KMS-11 (cell line): ENCODE measurements around the gene SNRPB.

ENCODE experiments used
- H2AFZ ChIP-seq: fragments of 200-600 bp; sonication (generic); 2 replicates; pipeline ENCODE4 v1.6.1; 2016; ENCODE audit warnings: antibody characterized with exemption, mixed run types, low read depth
- H3K27ac ChIP-seq: fragments of 200-600 bp; sonication (generic); 2 replicates; pipeline ENCODE4 v1.6.1; 2016; ENCODE audit warnings: mild to moderate bottlenecking, mixed run types
- H3K27me3 ChIP-seq: fragments of 200-600 bp; sonication (generic); 2 replicates; pipeline ENCODE4 v1.6.1; 2017; ENCODE audit warnings: mild to moderate bottlenecking, low read depth, mixed run types, moderate library complexity; ENCODE audit not compliant: insufficient read depth
- H3K36me3 ChIP-seq: fragments of 200-600 bp; sonication (generic); 2 replicates; pipeline ENCODE4 v1.6.1; 2017; ENCODE audit warnings: mild to moderate bottlenecking, mixed run types; ENCODE audit not compliant: insufficient read depth
- H3K4me1 ChIP-seq: fragments of 200-600 bp; sonication (generic); 2 replicates; pipeline ENCODE4 v1.6.1; 2016; ENCODE audit warnings: mild to moderate bottlenecking, low read depth, mixed run types; ENCODE audit not compliant: poor library complexity, severe bottlenecking
- H3K4me2 ChIP-seq: fragments of 200-600 bp; sonication (generic); 2 replicates; pipeline ENCODE4 v1.7.0; 2016; ENCODE audit warnings: mild to moderate bottlenecking, mixed run types
- H3K4me3 ChIP-seq: fragments of 200-600 bp; sonication (generic); IDR thresholded peaks from 2 replicates; pipeline ENCODE4 v1.6.1; 2017; ENCODE audit warnings: low read depth, low read length, mixed read lengths; ENCODE audit not compliant: insufficient read depth
- H3K79me2 ChIP-seq: fragments of 200-600 bp; sonication (generic); 2 replicates; pipeline ENCODE4 v1.6.1; 2016; ENCODE audit warnings: low read depth, mixed run types; ENCODE audit not compliant: insufficient read depth
- H3K9ac ChIP-seq: fragments of 200-600 bp; sonication (generic); 2 replicates; pipeline ENCODE4 v1.6.1; 2016; ENCODE audit warnings: mild to moderate bottlenecking, mixed run types
- H4K20me1 ChIP-seq: fragments of 200-600 bp; sonication (generic); 2 replicates; pipeline ENCODE4 v1.6.1; 2016; ENCODE audit warnings: mild to moderate bottlenecking, mixed run types; ENCODE audit not compliant: insufficient read depth
- CTCF ChIP-seq: fragments of 200-600 bp; sonication (generic); conservative IDR thresholded peaks from 2 replicates; pipeline ENCODE4 v1.6.1; 2017; ENCODE audit warnings: low read depth, mild to moderate bottlenecking, antibody characterized with exemption, low read length, moderate library complexity, mixed read lengths

The SNRPB gene

GRCh38 chr20:2485661-2486060 lies 15.1 kb upstream of the SNRPB start:
- H3K27ac ChIP-seq, result no peak overlapping the region

GRCh38 chr20:2485080-2485479 lies 14.5 kb upstream of the SNRPB start:
- no peak overlapping the region for H2AFZ ChIP-seq
- H3K4me1 ChIP-seq, result no peaks in the 10 kb centered on the region
- no peak for TF ChIP-seq CTCF
- no peak overlapping the region for H3K9ac ChIP-seq
- no peaks in the 10 kb centered on the region for H3K79me2 ChIP-seq
- H3K27ac ChIP-seq, result no peak overlapping the region
- H3K36me3 ChIP-seq, result no peaks in the 10 kb centered on the region
- no peaks in the 10 kb centered on the region for H4K20me1 ChIP-seq
- H3K4me2 ChIP-seq, result no peak overlapping the region
- H3K4me3 ChIP-seq, result no peak overlapping the region
- H3K27me3 ChIP-seq, result no peaks in the 10 kb centered on the region

More at GRCh38 chr20:2485661-2486060, 15.1 kb upstream of the SNRPB start:
- Histone ChIP-seq H3K4me1 (no peaks in the 10 kb centered on the region), H4K20me1 (no peaks in the 10 kb centered on the region), H3K9ac (no peak overlapping the region), H3K4me3 (no peak overlapping the region), H3K4me2 (no peak overlapping the region), H3K27me3 (no peaks in the 10 kb centered on the region), H2AFZ (no peak overlapping the region), H3K36me3 (no peaks in the 10 kb centered on the region), H3K79me2 (no peaks in the 10 kb centered on the region)
- TF ChIP-seq CTCF, result no peak

- H3K4me1 ChIP-seq, result no peaks in the 10 kb centered on the region
- H4K20me1 ChIP-seq, result no peaks in the 10 kb centered on the region
- H3K9ac ChIP-seq, result no peak overlapping the region
- H3K27me3 ChIP-seq, result no peaks in the 10 kb centered on the region
- no peak for TF ChIP-seq CTCF
- H3K36me3 ChIP-seq, result no peaks in the 10 kb centered on the region
- H3K4me3 ChIP-seq, result no peak overlapping the region
- no peak overlapping the region for H3K4me2 ChIP-seq
- no peak overlapping the region for H2AFZ ChIP-seq
- no peak overlapping the region for H3K27ac ChIP-seq
- no peaks in the 10 kb centered on the region for H3K79me2 ChIP-seq
These were observed 12.9 kb upstream of the SNRPB start for GRCh38 chr20:2483504-2483903.

- no peaks in the 10 kb centered on the region for H4K20me1 ChIP-seq
- H3K9ac ChIP-seq, result no peak overlapping the region
- no peaks in the 10 kb centered on the region for H3K4me1 ChIP-seq
- no peak for TF ChIP-seq CTCF
- H2AFZ ChIP-seq, result no peak overlapping the region
- H3K27ac ChIP-seq, result no peak overlapping the region
- H3K4me2 ChIP-seq, result no peak overlapping the region
- no peaks in the 10 kb centered on the region for H3K36me3 ChIP-seq
- H3K4me3 ChIP-seq, result no peak overlapping the region
- no peaks in the 10 kb centered on the region for H3K27me3 ChIP-seq
- no peaks in the 10 kb centered on the region for H3K79me2 ChIP-seq
These were observed 9.8 kb upstream of the SNRPB start for GRCh38 chr20:2480381-2480780.
